Right hindlimb (tissue), 1 donor: ENCODE measurements around the gene TMEM271.

Source experiments
- DNase-seq: peaks from one replicate; pipeline ENCODE4 v3.0.0-alpha.2; 2018

TMEM271 gene

DNA sequence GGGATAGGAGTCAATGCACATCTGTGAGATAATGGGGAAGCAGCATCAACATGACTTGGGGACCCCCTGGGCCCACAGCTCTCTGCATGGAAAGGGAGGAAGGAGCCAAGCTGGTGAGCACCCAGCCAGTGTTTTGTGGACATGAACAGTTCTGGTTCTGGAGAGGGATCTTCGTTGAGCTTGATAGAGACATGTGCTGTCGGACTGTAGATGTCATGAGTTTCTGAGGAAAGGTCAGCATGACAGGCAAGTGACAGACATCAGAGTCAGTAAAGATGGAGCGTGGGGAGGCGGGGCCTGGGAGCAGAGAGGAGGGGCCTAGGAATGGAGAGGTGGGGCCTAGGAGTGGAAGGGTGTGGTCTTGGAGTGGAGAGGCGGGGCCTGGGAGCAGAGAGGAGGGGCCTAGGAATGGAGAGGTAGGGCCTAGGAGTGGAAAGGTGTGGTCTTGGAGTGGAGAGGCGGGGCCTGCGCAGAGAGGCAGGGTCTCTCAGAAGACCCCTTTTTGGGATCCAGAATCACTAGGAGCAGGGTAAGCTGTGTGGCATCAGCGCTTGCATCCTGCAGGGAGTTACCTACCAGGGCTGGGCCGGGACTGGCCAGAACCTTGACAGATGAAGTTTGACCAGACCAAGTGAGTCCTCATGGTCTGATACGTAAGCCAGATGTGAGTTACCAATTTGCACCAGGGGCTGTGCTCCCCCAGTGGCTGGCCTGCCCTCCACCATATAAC lies 43.3 kb downstream of the TMEM271 start:
- DNase-seq, result no peak

GRCh38 chr4:531721-532565 lies 44.2 kb downstream of the TMEM271 start:
- DNase-seq, result no peak

- no peak for DNase-seq
Observed at GRCh38 chr4:531076-531475, 45.0 kb downstream of the TMEM271 start.

DNA sequence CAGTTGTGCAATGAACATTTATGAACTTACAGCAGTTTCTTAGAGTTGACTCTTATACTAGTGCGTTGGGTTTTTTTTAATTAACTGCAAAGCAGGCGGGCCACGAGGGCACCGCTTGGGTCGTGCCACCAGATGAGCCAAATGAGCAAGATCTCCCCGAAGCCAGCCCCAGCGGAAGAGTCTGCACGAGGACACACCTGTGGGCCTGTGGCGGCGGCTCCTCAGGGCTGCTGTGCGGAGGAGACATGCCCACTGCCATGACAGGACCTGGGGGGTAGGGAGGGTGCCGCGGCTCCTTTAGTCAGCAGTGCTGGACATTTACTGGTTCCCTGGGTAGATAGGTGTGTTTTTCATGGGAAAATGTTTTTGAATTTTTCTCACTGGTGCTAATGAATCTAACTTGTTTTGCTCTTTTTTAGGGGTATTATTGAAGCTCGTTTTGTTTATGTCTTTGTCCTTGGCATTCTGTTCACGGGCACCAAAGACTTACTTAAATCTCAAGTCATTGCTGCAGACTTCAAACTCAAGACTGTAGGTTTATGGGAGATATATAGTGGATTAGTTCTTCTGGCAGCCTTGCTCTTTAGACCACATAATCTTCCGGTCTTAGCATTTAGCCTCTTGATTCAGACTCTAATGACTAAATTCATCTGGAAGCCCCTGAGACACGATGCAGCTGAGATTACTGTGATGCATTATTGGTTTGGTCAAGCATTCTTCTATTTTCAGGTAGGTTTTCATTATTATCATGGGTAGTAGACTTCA lies 45.9 kb downstream of the TMEM271 start:
- DNase-seq, result no peak

DNA sequence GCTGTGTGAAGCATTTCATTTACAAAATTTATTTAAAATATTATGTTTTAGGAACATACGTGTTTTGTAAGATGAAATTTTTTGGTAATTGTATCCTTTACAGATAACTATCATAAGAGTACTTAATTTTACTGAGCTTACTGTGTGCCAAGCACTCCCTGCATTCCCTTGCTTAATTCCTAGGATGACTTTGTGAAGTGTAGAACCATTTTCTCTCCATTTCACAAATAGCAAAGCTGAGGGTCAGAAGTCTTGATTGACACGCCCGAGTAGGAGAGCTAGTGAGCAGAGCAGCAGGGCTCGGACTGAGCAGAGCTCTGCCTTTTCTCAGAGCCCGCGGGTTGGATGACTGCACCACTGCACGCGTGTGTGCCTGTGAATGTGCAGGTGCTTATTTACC lies 46.5 kb downstream of the TMEM271 start:
- no peak for DNase-seq

GRCh38 chr4:528835-529234 lies 47.3 kb downstream of the TMEM271 start:
- no peak for DNase-seq

DNA sequence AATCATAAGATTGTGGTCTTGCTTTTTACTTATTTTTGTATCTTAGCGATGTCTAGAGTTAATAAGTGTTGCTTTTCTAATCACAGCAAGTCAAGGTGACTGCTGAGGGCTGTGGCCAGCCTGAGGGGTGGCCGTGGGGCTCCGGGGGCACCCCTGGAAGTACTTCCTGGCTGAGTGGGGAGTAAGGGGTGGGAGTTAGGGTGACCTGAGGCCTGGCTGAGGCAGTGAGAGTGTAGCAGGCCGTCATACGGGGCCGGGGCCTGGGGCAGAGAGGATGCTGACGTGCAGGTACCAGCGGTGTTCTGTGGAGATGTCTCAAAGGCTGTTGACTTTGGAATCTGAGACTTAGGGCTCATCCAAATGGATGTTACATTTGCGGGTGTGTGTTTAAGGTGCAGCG lies 47.8 kb downstream of the TMEM271 start:
- DNase-seq, result no peak

- no peak for DNase-seq
Observed at GRCh38 chr4:526971-527460, 49.1 kb downstream of the TMEM271 start.

DNA sequence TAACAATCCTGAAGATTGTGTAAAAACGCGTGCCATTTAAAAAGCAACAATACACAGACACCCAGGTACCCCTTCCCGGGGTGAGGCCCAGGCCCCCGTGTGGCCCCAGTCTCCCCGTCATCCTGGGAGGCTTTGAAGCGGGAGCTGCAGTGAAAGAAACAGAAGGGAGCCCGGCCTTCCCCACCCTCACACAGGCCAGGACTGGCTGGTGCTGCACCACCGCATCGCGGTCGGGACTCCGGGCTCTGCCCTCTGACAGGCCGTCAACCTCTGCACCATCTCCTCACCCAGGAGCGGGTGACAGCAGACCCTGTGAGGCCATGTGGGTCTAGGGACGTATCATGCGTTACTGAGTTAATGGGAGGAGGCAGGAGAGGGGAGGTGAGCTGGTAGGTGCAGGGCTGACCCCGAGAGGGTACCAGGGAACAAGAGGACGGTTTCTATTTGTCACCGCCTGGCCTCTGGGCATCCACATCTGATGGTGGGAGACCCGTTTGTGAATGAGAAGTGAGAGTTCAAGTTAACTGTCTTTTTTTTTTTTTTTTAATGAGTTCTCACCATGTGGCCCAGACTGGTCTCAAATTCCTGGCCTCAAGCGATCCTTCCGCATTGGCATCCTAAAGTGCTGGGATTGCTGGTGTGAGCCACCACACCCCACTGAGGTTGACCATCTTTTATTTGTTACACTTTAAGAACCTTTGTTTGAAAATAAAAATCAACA lies 49.7 kb downstream of the TMEM271 start:
- DNase-seq, result no peak

DNA sequence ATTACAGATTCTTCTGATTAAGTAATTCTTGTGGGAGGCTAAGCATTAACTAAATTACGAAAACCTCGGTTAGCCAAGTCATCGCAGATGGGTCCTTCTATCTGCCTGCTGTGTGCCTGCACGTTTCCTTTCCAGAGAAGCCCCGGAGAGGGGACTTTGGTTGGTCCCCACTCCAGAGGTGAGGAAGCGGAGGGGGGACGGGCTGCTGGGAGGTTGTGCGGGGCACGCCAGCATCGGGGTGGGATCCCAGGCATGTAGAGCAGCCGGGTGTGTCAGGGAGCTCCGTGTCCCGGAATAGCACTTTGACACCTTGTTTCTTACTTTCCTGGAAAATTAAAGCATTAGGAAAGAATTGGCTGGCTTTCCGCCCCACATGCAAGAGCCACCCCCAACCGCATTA lies 50.4 kb downstream of the TMEM271 start:
- no peak for DNase-seq

GRCh38 chr4:524196-524595 lies 51.9 kb downstream of the TMEM271 start:
- DNase-seq, result no peak
